HUDEP-2 (cell line): Measurements from ENCODE around the gene PDRG1.
"Not testable (repeated sequence)": the region's sequence is repeated elsewhere in the genome, so short reads cannot be mapped to it uniquely, and the experiment has no call there.

ENCODE experiments used
- DNase-seq, 76 experiments: peaks; one replicate each; lab custom pipeline; 2025; ENCODE audit not compliant: unreplicated experiment in 76 of 76; lab: John Stamatoyannopoulos, UW

PDRG1 gene

GRCh38 chr20:31929631-31930030, 22.2 kb downstream of the PDRG1 start:
- peak in 2 of 76 experiments; percentile 5 to 6 for DNase-seq

DNA sequence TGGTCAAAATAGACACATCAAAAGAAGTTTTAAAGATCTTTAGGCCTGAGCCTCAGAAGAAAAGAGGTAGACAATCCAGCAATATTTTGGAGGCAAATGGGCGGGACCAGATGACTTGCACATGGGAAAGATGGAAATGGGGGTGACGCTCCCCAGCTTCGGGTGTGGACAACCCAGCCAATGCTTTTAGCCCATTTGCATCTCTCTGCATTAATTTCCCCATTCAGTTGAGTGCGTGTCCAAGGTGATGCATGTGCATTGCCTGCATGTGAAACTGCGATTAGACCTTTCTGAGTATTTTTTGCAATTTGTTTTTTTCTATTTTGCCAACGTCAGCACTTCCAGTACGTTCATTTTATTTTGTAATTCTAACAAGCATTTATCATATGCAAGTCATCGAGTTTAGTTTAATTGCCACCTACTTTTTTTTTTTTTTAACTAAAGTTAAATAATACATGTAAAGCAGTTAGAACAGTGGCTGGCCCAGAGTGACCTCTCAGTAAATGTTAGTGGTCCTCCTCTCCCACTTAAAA, 24.2 kb downstream of the PDRG1 start:
- DNase-seq = no peak

- DNase-seq = no peak
Observed at GRCh38 chr20:31926493-31926892, 25.4 kb downstream of the PDRG1 start.

DNA sequence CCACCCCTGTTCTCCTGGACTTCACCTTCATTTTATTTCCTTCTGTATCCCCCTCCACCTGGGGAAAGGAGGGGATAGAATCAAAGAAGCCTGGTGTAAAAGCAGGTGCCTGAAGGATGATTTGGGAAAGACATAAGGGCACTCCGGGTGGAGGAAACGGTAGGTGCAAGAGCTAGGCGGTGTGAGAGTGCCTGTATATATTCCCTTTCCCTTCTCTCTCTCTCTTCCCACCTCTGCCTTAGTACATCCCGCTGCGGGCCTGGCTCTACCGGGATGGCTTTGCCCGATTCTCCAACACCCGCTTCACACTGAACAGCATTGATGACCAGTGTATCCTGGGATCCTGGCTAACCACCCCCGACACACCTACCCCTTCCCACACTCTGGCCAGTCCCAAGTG, 26.2 kb downstream of the PDRG1 start:
- DNase-seq = no peak

- DNase-seq = no peak
Observed at GRCh38 chr20:31924561-31924960, 27.3 kb downstream of the PDRG1 start.

DNA sequence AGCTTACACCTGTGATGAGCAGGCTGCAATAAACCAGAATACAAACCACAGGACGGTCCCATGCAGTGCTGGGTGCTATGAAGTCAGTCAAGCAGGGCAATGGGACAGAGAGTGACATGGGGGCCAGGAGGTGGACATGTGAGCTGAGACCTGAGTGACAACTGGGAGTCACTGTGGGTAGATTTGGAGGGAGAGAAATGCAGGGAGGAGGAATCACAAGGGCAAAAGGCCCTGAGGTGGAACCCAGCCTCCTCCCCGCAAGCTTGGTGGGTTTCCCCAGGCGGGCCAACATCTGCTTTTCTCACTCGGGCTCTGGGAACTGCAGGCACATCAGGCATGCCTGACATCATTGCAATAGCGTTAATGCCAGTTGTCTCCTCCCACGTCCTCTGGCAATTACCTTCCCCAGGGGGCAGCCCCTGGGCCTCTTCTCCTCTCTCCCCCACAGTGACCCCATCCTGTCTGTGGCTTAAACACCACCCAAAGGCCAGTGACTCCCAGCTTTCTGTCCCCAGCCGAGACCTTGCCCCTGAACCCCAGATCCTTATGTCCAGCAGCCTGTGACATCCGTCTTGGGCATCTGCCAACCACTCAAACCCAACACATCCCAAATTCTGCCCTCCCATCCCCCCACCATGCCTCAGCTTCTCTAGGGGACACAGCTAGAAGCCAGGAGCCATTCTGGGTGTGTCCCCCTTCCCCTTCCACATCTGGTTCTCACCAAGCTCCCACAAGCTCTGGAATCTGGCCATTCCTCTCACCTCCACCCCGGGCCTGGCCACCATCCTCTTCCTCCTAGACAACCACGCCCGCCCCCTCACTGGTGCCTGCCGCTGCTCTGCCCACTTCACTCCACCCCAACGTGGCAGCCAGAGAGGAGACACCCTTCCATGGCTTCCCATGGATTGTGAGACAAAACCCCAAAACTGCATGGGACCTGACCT, 28.2 kb downstream of the PDRG1 start:
- DNase-seq = no peak

DNA sequence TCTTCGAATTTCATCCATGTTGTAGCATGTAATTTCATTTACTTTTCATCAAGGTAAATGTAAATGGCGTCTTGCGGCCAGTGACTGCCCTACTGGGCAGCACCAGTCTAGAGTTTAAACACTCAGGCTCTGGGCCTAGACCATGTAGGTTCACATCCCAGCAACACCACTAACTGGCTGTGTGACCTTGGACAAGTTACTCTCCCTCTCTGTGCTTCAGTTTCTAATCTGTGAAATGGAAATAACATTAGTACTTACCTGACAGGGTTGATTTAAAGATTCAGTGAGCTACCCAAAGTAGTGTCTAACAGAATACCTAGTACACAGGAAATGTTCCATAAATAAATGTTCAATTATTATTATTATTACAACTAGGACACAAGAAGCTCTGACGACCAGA, 29.3 kb downstream of the PDRG1 start:
- no peak for DNase-seq

GRCh38 chr20:31922181-31922580, 29.7 kb downstream of the PDRG1 start:
- DNase-seq = no peak

DNA sequence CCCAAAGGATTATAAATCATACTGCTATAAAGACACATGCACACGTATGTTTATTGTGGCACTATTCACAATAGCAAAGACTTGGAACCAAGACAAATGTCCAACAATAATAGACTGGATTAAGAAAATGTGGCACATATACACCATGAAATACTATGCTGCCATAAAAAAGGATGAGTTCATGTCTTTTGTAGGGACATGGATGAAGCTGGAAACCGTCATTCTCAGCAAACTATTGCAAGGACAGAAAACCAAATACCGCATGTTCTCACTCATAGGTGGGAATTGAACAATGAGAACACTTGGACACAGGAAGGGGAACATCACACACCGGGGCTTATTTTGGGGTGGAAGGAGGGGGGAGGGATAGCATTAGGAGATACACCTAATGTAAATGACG, 30.4 kb downstream of the PDRG1 start:
- not testable (repeated sequence) for DNase-seq

DNA sequence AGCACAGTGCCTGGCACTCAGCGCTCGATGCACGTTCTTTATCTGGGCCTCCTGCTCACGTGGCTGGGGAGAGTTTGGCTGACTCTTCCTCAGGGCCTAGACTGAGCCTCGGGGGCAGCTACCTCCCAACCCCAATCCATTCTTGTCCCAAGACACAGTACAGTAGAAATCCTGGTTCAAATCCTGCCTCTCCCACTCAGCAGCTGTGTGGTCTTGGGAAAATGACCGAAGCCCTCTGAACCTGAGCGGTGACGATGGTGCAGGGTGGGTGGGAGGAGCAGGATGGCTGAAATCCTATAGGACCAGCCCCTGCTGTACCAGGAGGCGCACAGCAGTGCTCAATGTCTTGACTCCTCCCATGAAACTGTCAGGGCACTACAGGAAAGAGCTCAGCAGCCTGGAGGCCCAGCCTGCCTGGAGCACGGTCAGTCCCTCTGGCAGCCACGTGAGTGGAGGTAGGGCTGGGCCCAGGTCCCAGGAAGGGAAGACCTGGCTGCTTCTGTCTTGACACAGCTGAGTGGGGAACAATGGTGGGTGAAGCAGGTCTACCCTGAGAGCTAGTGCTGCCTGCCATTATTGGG, 31.5 kb downstream of the PDRG1 start:
- peak in 1 of 76 experiments; percentile 10 for DNase-seq

GRCh38 chr20:31919410-31920155, 32.3 kb downstream of the PDRG1 start:
- DNase-seq = no peak

DNA sequence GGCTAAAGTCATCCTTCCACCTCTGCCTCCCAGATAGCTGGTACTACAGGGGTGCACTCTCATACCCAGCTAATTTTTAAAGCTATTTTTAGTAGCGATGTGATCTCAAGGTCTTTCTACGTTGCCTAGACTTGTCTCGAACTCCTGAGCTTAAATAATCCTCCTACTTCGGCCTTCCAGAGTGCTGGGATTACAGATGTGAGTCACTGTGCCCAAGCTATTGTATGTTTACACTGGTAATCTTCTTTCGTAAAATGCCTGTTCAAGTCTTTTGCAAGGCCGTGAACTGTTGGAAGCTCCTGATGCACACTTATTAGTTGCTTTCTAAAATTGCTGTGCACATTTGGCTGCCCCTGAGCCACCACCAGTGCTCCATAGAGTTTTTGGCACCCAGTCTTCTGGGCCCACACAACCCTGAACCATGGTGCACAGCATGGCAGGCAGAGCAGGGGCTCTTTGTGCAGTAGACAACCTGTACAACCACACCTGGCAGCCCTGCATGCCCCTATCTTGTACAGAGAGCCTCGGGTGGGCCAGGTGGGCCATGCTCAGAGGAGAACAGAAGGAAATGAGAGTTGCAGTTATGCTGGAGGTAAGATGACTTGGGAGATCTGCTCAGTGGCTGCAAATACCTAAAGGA, 33.3 kb downstream of the PDRG1 start:
- DNase-seq = no peak

DNA sequence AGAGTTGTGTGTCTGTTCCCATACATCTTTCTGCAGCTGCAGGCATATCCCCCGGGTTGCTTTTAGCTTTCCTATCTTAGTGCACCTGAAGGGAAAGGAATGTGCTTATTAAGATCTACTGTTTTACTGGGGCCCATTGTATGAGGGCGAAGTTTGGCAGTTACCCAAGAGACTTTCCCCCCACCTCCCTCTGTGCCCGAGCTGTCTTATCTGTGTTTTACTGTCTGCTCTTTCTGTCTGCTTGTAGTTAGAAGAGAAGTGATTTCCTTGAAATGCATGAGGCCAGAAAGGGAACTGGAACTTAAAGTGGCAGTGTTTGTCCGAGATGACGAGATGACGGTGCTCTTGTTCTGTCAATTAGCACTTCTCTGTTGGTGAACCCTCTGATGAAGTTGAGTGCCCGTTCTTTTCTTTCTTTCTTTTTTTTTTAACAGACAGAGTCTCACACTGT, 33.9 kb downstream of the PDRG1 start:
- DNase-seq = peak in 66 of 76 experiments; percentile 5 to 82 (median 48)

DNA sequence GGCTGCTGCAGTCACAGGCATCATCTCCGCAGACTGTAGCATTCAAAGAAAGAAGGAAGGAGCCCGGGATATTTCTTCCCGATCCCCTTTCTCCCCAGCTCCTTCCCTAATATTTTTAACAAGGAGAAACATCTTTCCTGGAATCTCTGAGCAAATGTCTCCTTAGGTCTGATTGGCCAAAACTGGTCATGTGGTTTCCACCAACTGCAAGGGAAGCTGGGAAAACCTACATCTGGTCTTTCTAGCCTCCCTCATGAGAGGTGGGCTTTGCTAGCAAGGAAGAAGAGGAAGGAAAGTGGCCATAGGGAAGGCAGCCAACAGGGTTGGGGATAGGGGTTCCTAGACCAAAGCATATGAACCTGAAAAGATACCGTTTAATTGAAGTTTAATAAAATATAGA, 35.1 kb downstream of the PDRG1 start:
- no peak for DNase-seq

GRCh38 chr20:31915491-31916280, 36.2 kb downstream of the PDRG1 start:
- no peak for DNase-seq

GRCh38 chr20:31914170-31914569, 37.7 kb downstream of the PDRG1 start:
- no peak for DNase-seq

DNA sequence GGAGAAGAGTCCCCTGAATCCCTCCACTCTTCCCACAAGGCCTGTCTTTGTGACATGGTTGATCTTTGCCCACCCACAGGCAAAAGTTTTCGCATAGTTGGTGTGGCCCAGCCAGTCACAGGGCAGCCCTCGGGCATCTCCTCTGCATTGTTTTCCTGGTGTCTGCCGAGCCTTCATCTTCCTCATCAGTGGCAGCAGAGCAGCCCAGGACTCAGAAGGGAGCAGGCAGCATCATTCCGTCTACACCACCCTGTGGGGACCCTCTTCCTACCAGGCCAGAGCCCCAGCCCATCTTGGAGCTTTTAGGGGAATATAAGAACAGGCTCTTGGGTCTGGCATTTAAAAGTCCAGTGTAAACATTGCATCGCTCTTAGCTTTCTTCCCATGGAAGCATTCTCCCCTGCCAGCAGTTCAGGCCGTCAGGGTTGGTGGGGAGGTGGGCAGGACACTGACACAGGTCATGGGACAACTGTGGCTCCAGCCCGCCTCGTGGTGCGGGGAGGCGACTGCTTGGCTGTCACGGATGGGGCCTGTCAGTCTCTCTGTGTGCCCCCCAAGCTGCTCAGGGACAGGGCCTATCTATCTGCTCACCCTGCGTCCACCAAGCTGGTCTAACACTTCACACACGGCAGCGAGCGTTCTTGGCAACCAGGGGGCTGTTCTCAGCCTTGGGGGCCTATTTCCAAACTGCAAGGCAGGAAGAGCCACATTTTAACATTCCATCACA, 38.3 kb downstream of the PDRG1 start:
- DNase-seq = no peak

- DNase-seq = no peak
Observed at GRCh38 chr20:31910071-31910803, 41.6 kb downstream of the PDRG1 start.
